BLaER1 treated with 17β-estradiol and CSF1 and Interleukin-3, amounts not matched to agents 10 nM and 100 nM (cell line): ENCODE data around the gene ING5.

Experiments
- H3K27ac ChIP-seq, 11 experiments: shearing (Covaris generic); formaldehyde crosslinking; 2 replicates each; pipeline ENCODE4 v1.8.1; 2022
- H3K27me3 ChIP-seq, 11 experiments: shearing (Covaris generic); formaldehyde crosslinking; 2 replicates each; pipeline ENCODE4 v1.8.1; 2022
- H3K36me3 ChIP-seq, 11 experiments: shearing (Covaris generic); formaldehyde crosslinking; 2 replicates each; pipeline ENCODE4 v1.8.1; 2022
- H3K4me1 ChIP-seq, 10 experiments: shearing (Covaris generic); formaldehyde crosslinking; 2 replicates each; pipeline ENCODE4 v1.8.1; 2022
- H3K4me2 ChIP-seq, 11 experiments: shearing (Covaris generic); formaldehyde crosslinking; 2 replicates each; pipeline ENCODE4 v1.8.1; 2022
- H3K4me3 ChIP-seq, 10 experiments: shearing (Covaris generic); formaldehyde crosslinking; 2 replicates each; pipeline ENCODE4 v1.8.1; 2022
- H3K9ac ChIP-seq, 11 experiments: shearing (Covaris generic); formaldehyde crosslinking; 2 replicates each; pipeline ENCODE4 v1.8.1; 2022
- H3K9me3 ChIP-seq, 11 experiments: shearing (Covaris generic); formaldehyde crosslinking; replicated peaks in 1 of 11; 2 replicates each; pipeline ENCODE4 v1.8.1; 2022
- H4K20me1 ChIP-seq, 11 experiments: shearing (Covaris generic); formaldehyde crosslinking; 2 replicates each; pipeline ENCODE4 v1.8.1; 2022
- Cebpa-rat ChIP-seq, 11 experiments: shearing (Covaris generic); IDR thresholded peaks; 2 replicates each; pipeline ENCODE4 v1.8.1; 2022

Gene ING5

DNA sequence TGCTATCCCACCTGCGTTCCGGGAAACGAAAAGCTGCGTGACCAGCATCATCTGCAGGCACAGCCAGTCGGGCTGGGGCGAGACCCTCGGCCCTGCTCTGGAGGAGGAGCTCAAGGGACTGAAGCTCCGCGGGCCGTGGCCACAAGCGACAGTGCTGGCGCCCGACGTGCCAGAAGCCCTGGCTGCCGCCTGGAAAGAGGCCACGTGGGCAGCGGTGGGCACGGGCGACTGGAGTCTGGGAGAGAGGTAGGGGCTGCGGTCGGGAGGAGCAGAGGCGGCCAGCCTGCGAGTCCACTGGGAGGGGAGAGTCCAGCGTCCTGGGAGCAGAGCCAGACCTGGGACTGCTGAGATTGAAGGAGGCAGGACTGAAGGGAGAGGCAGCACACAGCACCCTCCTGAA lies 24.4 kb upstream of the ING5 start:
- Histone ChIP-seq H3K27ac (no peak overlapping the region), H4K20me1 (peaks cover 0 to 90% (median 61%) of the 10 kb centered on the region in 11 experiments; a peak in 15 of 22 replicates), H3K36me3 (peaks cover 79 to 100% (median 96%) of the 10 kb centered on the region in 11 experiments), H3K4me2 (no peak overlapping the region), H3K9me3 (no peaks in the 10 kb centered on the region), H3K4me3 (no peak overlapping the region), H3K27me3 (no peaks in the 10 kb centered on the region), H3K9ac (no peak overlapping the region), H3K4me1 (peaks cover 0 to 19% (median 0%) of the 10 kb centered on the region in 10 experiments; a peak in 8 of 20 replicates)
- no peak for TF ChIP-seq Cebpa-rat (IDR thresholded peaks at IDR 0.05)

DNA sequence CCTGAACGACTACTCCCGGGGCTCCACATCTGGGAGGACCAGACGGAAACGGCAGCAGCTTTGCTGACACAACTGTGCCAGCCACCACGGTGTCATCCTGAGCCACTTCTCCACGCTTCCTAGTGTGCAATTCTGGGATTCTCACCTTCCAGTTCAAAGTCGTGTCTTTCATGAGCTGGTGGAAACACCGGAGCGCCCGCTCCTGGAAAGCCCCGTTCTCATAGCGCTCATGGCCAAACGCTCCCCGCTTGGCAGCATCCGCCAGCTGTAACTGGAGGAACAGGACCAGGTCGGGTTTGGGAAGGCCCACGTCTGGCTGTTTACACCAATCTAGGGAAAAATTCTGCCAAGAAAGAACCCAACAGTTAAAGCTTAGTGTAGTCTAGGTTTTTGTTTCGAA lies 23.5 kb upstream of the ING5 start:
- Histone ChIP-seq H3K36me3 (peaks cover 82 to 100% (median 97%) of the 10 kb centered on the region in 11 experiments), H3K4me2 (no peak overlapping the region), H3K9me3 (no peaks in the 10 kb centered on the region), H3K9ac (no peak overlapping the region; a peak in 1 of 22 replicates), H3K4me3 (no peak overlapping the region), H3K4me1 (peaks cover 0 to 16% (median 0%) of the 10 kb centered on the region in 10 experiments; a peak in 8 of 20 replicates), H3K27me3 (no peaks in the 10 kb centered on the region), H4K20me1 (peaks cover 0 to 89% (median 56%) of the 10 kb centered on the region in 11 experiments; a peak in 15 of 22 replicates), H3K27ac (no peak overlapping the region)
- TF ChIP-seq Cebpa-rat (IDR thresholded peaks at IDR 0.05) = no peak

DNA sequence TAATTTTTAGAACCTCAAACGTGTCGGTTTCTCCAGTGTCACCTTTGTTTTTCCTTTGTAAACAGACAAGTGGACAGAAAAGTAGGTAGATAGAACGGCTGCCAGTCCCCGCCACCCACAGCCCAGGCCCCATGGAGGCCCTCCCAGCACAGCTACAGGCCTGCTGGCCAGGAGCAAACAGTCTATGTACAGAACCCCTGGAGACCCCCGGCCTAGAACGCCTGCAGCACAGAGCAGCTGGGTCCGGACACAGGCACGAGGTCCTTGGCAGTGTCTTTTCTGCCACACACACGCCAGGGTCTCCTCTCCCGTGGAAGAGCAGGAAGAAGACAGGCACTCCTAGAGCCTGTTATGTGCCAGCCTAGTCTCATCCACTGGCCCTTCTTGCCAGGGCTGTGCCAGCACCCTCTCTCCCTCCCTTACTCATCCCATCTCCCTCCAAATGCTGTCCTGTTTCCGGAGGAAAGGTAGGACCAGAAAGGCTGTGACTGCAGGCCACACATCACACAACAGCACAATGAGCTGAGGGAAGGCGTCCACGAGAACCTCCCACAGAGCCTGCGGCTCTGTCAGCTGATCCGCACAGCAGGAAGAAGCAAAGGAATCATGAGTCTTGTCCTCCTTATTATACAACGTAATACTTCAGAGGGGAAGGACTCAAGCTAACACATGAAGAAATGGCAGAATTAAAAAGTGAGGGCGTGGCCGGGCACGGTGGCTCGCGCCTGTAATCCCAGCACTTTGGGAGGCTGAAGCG lies 22.9 kb upstream of the ING5 start:
- no peaks in the 10 kb centered on the region for H3K27me3 ChIP-seq
- peaks cover 83 to 100% (median 100%) of the 10 kb centered on the region in 11 experiments for H3K36me3 ChIP-seq
- H3K9me3 ChIP-seq = no peaks in the 10 kb centered on the region
- no peak overlapping the region for H3K27ac ChIP-seq
- no peak for TF ChIP-seq Cebpa-rat (IDR thresholded peaks at IDR 0.05)
- H3K9ac ChIP-seq = peak overlapping the region in 2 of 11 experiments; percentile 15 to 21; a peak in 2 of 22 replicates
- H3K4me2 ChIP-seq = no peak overlapping the region
- H4K20me1 ChIP-seq = peaks cover 0 to 87% (median 51%) of the 10 kb centered on the region in 11 experiments; a peak in 15 of 22 replicates
- peaks cover 0 to 16% (median 0%) of the 10 kb centered on the region in 10 experiments; a peak in 8 of 20 replicates for H3K4me1 ChIP-seq
- no peak overlapping the region for H3K4me3 ChIP-seq

DNA sequence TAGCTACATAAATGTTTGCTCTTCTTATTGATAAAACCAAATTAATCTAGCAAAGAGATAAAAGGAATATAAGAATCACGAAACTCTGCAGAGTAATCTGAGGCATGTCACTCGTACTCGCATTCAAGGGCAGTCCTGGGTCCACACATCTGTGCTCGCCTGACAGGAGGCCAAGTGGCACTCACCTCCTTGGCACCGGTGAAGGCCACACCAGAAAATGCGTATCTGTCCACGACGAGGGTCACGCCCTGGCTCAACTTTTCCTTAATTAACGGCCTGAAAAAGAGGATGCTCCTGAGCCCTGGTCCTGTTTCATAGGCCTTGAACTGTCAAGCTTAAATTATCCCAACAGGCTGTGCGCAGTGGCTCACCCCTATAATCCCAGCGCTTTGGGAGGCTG lies 21.8 kb upstream of the ING5 start:
- peaks cover 78 to 100% (median 99%) of the 10 kb centered on the region in 11 experiments for H3K36me3 ChIP-seq
- H3K9ac ChIP-seq = peak overlapping the region in 2 of 11 experiments; percentile 10 to 19; a peak in 1 of 22 replicates

DNA sequence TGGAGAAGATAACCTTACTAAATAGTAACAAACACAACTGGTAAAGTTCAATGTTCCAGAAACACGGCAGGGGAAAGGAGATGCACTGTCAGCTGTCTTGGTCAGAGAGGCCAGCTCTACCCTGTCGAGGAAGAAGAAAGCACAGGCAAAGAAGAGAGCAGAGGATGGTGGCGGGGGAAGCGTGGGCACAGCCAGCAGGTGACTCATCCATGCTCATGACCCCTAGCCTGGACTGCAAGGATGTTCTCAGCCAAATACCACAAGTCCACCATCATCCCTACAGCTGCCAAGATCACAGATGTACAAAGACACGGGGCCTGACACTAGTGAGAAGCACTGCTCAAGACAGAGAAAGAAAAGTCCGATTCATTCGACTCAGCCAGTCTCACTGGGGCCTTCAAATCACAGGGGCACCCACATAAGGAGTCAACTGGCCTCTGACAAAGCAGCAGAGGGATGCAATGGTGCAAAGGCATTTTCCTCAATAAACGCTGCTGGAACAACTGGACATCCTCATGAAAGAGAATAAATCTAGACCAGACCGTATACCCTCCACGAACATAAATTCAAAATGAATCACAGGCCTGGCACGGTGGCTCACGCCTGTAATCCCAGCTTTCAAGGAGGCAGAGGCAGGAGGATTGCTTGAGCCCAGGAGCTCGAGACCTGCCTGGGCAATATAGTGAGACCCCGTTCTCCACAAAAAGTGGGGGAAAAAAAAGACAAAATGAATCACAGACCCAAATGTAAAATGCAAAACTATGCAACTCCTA lies 20.8 kb upstream of the ING5 start:
- H3K9me3 ChIP-seq = no peaks in the 10 kb centered on the region
- H3K27ac ChIP-seq = no peak overlapping the region
- no peak for TF ChIP-seq Cebpa-rat (IDR thresholded peaks at IDR 0.05)
- peaks cover 70 to 97% (median 95%) of the 10 kb centered on the region in 11 experiments for H3K36me3 ChIP-seq
- H3K27me3 ChIP-seq = no peaks in the 10 kb centered on the region
- H4K20me1 ChIP-seq = peaks cover 0 to 67% (median 31%) of the 10 kb centered on the region in 11 experiments; a peak in 14 of 22 replicates
- H3K4me3 ChIP-seq = no peak overlapping the region
- H3K4me2 ChIP-seq = peak overlapping the region in 3 of 11 experiments; percentile 13 to 55 (median 44); a peak in 4 of 22 replicates
- peaks cover 12 to 28% (median 13%) of the 10 kb centered on the region in 10 experiments for H3K4me1 ChIP-seq
- H3K9ac ChIP-seq = peak overlapping the region in 9 of 11 experiments; percentile 3 to 61 (median 26); a peak in 11 of 22 replicates

More for the DNA sequence above, 21.8 kb upstream of the ING5 start:
- no peak overlapping the region for H3K4me3 ChIP-seq
- H3K4me2 ChIP-seq = no peak overlapping the region
- peaks cover 0 to 77% (median 40%) of the 10 kb centered on the region in 11 experiments; a peak in 15 of 22 replicates for H4K20me1 ChIP-seq
- no peaks in the 10 kb centered on the region for H3K9me3 ChIP-seq
- peaks cover 3 to 18% (median 4%) of the 10 kb centered on the region in 10 experiments; a peak in 18 of 20 replicates for H3K4me1 ChIP-seq
- TF ChIP-seq Cebpa-rat (IDR thresholded peaks at IDR 0.05) = no peak
- H3K27me3 ChIP-seq = no peaks in the 10 kb centered on the region
- no peak overlapping the region for H3K27ac ChIP-seq

DNA sequence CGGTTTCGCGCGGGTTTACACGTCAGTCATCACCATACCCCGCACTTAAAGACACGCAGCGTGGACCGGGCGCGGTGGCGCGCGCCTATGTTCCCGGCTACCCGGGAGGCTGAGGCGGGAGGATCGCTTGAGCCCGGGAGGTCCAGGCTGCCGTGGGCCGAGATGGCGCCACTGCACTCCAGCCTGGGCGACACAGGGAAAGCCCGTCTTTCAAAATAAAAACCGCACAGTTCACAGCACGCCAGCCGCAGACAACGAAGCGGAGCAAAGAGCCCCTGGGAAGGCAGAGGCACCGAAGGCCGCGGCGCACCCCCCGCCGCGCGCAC lies 15.6 kb upstream of the ING5 start:
- H4K20me1 ChIP-seq = peaks cover 0 to 21% (median 4%) of the 10 kb centered on the region in 11 experiments; a peak in 6 of 22 replicates
- H3K36me3 ChIP-seq = peaks cover 44 to 68% (median 64%) of the 10 kb centered on the region in 11 experiments
- no peak for TF ChIP-seq Cebpa-rat (IDR thresholded peaks at IDR 0.05)
- peaks cover 28 to 41% (median 33%) of the 10 kb centered on the region in 10 experiments for H3K4me1 ChIP-seq
- no peaks in the 10 kb centered on the region for H3K27me3 ChIP-seq
- H3K4me3 ChIP-seq = peak overlapping the region; percentile 75 to 100 (median 92)
- H3K9me3 ChIP-seq = no peaks in the 10 kb centered on the region
- peak overlapping the region; percentile 78 to 99 (median 97) for H3K9ac ChIP-seq
- H3K4me2 ChIP-seq = peak overlapping the region; percentile 78 to 94 (median 86)
- H3K27ac ChIP-seq = peak overlapping the region in 10 of 11 experiments; percentile 91 to 99 (median 97); a peak in 20 of 22 replicates

DNA sequence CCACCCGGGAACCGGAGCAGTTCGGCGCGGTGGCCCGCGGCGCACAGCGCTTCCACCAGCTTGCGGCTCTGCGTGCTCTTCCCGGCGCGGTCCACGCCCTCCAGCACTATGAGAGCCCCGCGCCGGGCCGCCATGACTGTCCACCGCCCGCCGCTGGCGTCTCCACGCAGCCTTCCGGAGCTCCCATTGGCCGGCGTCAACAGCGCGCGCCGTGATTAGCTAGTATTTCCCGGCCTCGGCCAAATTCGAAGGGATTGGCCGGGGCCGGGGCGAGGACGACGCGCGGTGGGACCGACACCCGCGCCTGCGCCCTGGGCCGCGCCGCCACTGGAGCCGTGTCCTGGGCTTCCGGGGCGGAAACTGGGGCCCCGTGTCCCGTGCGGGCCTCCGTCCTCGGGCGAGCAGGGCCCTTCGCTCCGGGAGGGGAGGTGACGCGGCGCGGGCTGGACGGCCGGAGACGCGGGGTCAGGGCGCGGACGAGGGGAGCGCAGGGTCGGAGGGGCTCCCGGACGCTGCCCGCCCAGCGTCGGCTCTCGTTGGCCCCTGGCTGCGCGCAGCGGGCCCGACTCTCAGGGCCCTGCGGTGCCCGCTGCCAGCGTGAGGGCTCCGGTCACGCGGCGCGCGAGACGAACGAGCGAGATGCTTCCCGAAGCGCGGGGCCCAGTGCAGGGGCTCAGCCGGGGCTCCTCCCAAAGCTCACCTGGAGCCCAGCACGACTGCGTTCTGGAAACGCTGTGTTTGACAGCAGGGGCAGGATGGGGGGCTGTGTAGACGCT lies 15.0 kb upstream of the ING5 start, which contains the start of gene DTYMK:
TSS of gene DTYMK (minus strand) at position 166 of the 776 bp plus-strand sequence. CDS start at position 134, 32 bp downstream.
- Histone ChIP-seq H3K9me3 (no peaks in the 10 kb centered on the region), H3K4me2 (peak within 1 kb of the TSS; percentile 78 to 99 (median 91)), H4K20me1 (peaks cover 0 to 19% (median under 1%) of the 10 kb centered on the region in 11 experiments; a peak in 7 of 22 replicates), H3K36me3 (peaks cover 44 to 68% (median 64%) of the 10 kb centered on the region in 11 experiments), H3K27me3 (no peaks in the 10 kb centered on the region), H3K9ac (peak within 1 kb of the TSS; percentile 95 to 99 (median 97)), H3K4me1 (peaks cover 28 to 43% (median 33%) of the 10 kb centered on the region in 10 experiments), H3K27ac (peak within 1 kb of the TSS; percentile 91 to 99 (median 97)), H3K4me3 (peak within 1 kb of the TSS; percentile 75 to 100 (median 92))
- no peak for TF ChIP-seq Cebpa-rat (IDR thresholded peaks at IDR 0.05)

DNA sequence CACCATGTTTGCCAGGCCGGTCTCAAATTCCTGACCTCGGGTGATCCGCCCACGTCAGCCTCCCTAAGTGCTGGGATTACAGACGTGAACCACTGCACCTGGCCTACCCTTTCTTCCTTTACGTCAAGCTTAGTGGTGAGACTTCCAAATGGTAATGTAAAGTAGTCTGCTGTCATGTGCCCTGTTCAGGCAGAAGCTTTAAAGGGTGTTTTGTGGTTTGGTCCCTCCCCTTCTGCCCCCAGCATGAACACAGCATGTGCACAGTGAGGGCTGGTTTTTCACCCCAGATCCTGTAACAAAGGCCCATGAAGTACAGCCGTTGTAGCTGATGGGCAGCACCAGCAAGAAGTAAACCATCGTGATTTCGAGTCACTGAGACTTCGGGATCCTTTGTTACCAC lies 12.5 kb upstream of the ING5 start:
- H3K9me3 ChIP-seq = no peaks in the 10 kb centered on the region

More for the DNA sequence above, 12.5 kb upstream of the ING5 start:
- Histone ChIP-seq H3K4me2 (peak overlapping the region; percentile 7 to 99 (median 91); a peak in 19 of 22 replicates), H3K27ac (no peak overlapping the region), H3K4me1 (peaks cover 28 to 50% (median 33%) of the 10 kb centered on the region in 10 experiments), H4K20me1 (peaks cover 0 to 12% (median 0%) of the 10 kb centered on the region in 11 experiments; a peak in 3 of 22 replicates), H3K27me3 (no peaks in the 10 kb centered on the region), H3K36me3 (peaks cover 39 to 68% (median 64%) of the 10 kb centered on the region in 11 experiments), H3K9ac (peak overlapping the region in 7 of 11 experiments; percentile 4 to 95 (median 31); a peak in 11 of 22 replicates), H3K4me3 (no peak overlapping the region)
- no peak for TF ChIP-seq Cebpa-rat (IDR thresholded peaks at IDR 0.05)
